ENCODE measurements around the gene KCTD7.

DNA sequence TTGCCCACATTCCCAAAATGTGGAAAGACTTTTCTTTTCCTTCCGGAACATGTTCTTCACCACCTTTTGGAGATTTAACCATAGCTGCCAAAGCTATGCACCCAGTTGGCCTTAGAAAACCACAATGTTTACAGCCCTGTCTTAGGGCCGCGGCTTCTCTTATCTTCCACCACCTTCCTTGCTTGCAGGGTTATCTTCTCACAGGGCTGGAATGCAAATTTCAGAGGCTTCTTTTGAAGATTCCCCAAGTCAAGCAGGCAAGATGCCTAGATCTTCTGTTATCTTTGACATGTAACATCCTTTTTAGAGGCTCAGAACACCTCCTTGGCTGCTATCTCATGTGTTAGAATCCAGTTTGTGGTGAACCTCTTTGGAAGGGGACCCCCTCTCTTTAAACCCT is 11.1 kb downstream of the KCTD7 start:
- TF ChIP-seq, protein P1, sequence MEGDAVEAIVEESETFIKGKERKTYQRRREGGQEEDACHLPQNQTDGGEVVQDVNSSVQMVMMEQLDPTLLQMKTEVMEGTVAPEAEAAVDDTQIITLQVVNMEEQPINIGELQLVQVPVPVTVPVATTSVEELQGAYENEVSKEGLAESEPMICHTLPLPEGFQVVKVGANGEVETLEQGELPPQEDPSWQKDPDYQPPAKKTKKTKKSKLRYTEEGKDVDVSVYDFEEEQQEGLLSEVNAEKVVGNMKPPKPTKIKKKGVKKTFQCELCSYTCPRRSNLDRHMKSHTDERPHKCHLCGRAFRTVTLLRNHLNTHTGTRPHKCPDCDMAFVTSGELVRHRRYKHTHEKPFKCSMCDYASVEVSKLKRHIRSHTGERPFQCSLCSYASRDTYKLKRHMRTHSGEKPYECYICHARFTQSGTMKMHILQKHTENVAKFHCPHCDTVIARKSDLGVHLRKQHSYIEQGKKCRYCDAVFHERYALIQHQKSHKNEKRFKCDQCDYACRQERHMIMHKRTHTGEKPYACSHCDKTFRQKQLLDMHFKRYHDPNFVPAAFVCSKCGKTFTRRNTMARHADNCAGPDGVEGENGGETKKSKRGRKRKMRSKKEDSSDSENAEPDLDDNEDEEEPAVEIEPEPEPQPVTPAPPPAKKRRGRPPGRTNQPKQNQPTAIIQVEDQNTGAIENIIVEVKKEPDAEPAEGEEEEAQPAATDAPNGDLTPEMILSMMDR (IDR thresholded peaks at IDR 0.05) = no peak
- no peak for TF ChIP-seq POLR2AphosphoS5 (IDR thresholded peaks at IDR 0.05)

All from stomach (tissue), 4 donors.